COLO668 (cell line): Measurements from ENCODE around the gene SOX13.
A peak's percentile ranks its signal among the peaks of the same experiment; 100 is the strongest.

Source experiments
- DNase-seq: peaks from one replicate; lab custom pipeline; 2025; ENCODE audit not compliant: unreplicated experiment; lab: John Stamatoyannopoulos, UW

SOX13 gene

DNA sequence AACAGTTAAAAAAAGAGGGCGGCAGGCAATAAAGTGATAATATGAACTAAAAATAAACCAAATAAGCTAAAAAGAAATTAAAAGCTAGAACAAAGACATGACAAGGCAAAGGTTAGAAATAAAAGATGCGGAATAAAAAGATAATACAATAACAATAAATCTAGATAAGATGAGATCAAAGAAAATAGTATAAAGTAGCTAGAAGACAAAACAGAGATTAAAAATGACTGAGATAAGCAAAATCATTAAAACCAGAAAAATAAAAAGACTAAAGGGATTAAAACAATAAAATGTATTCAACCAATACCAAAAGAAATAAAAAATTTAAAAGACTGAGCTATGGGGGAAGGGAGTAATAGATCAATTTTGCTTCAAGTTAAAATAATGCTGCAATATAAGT lies 10.8 kb upstream of the SOX13 start:
- DNase-seq: no peak

DNA sequence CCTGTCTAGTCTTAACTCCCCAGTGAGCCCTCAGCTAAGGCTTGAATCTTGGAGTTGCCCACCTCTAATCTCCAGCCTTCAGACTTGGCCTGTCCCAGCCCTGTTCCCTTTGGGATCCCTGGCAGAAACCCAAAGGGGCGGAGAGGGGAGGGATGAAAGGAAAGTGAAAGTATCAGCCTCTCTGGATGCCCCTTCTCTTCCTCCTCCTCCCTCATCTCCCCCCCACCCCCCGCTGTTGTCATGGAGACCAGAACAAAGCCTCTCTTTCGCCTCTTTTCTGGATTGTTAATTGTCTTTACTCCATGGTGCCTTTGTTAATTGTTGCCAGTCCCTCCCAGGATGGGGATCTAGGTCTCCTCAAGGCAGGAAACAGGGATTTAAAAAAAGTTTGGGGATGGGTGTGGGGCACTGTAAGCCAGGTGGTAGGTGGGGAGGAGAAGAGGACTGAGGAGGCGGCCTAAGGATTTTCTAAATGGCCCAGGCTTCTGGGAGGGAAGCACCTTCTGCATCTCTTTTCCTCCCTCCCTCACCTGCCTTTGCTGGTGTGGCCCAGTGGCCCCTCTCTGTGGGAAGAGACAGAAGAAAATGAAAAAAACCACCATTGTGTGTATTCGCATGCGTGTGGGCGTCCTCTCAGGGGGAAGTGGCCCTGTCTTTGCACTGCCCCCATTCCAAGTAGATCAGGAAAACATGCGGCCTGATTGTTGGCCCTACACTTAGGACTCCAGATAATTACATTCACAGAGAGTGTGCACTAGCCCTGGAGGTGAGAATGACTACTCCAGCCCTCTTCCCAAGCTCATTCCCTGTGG lies 7.5 kb upstream of the SOX13 start:
- DNase-seq: no peak

DNA sequence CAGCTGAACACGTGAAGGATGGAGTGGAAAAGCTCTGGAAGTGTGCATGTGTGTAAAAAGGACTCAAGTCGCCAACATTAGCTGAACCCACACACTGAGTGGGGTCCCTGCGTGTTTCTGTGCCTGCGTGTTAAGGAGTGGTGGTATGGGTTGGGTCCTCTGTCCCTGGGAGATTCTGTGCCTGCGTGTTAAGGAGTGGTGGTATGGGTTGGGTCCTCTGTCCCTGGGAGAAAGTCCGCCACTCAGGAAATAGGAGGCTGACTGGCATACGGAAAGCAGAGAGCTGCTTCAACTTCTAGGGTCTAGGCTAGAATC lies 7.0 kb upstream of the SOX13 start:
- no peak for DNase-seq

DNA sequence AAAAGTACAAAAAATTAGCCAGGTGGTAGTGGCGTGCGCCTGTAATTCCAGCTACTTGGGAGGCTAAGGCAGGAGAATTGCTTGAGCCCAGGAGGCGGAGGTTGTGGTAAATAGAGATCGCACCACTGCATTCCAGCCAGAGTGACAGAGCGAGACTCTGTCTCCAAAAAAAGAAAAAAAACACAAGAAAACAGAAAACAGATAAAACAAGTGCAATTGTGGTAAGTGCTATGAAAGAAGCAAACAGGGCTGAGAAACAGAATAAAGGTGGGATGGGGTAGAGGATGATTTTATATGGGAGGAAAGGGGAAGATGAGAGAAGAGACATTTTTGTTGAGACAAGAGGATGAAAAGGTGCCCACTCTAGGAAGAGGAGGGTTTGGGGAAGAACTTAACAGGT lies 5.0 kb upstream of the SOX13 start:
- no peak for DNase-seq

DNA sequence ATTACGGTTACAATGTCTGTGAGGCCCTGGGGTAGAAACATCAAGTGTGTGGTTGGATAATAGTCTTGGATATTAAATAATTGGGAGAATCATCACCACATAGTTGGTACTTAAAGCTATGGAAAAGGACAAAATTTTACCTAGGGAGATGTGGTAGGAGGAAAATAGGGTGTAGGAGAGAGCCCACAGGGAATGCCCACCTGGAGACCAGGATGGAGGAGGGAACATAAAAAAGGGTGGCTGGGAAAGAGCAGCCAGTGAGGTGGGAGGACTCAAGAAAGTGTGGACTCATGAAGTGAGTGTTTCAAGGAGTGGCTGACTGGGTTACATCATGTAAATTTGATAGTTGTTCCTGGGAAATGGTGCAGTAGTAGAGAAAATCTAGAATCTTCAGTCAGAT lies 3.0 kb upstream of the SOX13 start:
- no peak for DNase-seq

DNA sequence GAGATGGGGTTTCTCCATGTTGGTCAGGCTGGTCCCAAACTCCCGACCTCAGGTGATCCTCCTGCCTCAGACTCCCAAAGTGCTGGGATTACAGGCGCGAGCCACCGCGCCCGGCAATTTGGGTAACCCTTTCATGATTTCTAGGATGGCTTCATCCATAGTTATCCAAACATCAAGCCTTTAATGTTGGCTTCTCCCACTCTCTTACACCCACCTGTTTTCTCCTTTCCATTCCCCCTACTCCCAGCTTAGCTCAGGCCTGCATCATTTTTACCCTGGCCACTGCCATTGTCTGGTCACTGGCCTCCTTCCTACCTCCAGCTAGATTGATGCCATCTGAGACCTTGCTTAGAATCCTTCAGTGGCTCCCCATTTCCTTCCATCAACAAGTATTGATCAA lies 2.0 kb upstream of the SOX13 start:
- no peak for DNase-seq

DNA sequence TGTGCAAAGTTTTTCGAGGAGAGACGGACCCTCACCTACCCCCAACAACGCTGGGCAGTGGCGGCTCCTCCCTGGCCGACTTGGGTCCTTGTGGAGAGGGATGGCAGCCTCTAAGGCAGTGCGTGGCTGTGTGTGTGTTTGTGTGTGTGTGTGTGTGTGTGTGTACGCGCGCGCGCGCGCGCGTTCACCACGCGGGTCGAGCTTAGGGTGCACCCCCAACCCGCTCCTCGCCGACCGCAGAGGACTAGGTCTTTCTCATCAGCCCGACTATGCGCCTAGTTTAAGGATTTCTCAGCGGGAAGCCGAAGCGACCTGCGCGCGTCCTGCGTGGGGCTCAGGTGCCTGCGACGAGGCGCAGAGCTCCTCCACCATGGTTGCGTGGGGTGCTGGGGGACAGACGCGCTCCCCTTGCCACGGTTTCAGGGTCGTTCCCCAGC lies 940 bp downstream of the SOX13 start:
- DNase-seq: peak; percentile 66

DNA sequence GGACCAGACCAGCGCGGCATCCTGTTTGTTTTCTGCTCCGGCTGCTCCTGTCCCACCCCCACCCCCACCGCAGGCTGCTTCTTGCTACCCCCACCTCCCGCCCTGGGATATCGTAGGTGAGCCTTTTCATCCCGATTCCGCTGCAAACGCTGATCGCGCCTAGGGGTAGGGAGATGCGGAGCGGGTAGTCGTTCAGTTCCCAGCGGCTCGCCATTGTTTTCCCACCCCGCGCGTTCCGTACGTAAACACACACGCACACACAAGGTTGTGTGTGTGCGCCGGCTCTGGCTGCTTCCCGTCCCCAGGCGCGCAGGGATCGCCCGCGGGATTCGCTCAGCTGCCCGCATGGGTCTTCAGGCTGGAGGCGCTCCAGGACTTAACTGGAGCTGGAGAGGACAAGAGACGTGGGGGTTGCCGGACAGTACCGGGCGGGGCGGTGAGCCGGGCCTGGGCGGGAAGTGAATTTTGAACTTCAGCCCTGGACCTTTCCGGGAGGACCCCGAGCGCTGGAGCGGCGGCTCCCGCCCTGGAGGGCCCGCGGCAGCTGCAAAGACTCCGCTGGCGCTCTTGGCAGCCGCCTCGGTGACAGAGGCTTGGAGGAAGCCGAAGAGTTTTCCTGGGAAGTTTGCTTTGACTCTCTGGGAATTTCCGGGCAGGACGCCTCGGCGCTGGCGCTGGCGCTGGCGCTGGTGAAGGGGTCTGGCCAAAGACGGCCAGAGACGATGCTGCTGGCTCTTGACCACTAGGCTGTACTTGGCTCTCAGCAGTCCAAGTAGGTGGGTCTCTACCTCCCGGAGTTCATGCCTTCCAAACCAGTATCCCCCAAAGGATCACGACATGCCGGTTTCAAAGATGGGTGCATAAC lies 1.6 kb downstream of the SOX13 start:
- peak; percentile 87 for DNase-seq

DNA sequence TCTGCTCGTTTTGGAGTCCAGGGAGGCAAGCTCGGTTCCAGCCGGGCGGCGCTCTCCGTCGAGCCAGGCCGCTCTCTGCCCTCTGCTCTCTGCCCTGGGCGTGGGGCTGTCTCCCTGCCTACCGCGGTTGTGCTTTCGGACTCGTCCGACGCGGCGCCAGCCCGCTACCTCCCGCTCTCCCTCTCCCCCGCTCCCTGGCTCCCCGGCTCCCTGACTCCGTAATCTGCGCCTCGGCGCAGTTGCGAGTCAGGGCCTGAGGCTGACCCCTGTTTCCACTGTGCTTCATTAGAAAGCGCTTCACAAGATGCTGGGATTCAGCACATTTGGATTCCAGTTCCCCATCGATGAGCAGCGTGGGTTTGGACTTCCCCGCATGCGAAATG lies 2.2 kb downstream of the SOX13 start:
- DNase-seq: peak; percentile 71

DNA sequence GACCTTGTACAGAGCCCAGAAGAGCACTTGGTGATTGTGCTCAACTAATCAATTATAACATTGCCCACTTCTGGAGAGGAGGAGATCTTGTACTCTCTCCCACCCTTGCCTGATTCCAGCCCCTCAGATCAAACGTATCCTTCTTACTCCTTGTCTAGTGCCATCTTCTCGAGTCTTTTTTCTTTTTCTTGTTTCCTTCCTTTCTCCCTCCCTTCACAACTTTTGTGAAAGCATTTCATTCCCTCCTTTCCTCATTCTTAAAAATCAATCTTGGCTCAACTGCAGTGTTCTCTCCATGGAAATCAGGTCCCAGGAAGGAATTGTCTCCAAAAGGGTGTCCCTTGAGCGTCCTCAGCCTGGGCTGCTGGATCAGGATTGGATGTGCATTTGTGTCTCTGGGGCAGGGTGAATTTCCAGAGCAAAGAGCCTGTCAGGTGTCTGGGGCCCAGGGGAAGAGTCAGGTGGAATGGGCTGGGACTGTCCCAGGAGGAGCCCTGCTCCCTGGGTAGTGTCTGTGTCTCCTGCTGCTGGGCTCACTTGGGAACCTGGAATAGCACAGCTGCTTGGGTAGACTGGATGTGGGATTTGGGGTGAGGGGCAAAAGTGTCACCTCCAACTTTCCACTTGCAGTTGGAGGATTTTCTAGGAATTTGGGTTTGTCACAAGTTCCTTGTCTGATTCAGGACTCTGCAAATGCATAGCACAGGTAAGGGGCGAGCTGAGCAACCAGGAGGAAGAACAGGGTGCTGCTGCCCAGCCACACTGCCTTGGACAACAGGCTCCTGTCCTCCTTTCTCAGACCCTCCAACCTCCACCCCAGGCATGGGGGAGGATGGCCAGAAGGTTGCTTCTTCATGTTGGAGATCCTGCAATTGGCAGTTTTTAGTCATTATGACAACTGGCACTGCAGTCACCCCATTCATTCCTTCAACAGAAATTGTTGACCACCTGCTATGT lies 3.3 kb downstream of the SOX13 start:
- no peak for DNase-seq

DNA sequence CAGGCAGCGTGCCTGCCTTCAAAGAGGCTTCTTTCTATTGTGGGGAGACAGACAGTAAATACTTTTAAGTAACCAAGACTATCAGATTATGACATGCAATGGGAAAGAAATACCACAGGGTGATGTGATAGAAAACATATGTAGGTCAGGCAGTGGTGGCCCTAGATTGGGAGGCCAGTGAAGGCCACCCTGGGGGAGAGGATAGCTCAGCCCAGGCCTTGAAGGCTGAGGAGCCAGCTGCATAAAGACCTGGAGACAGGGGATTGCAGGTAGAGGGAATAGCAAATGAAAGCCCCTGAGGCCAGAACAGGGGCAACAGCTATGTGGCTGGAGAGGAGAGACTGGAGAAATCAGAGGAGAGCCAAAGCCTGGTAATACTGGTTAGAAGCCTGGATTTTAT lies 4.0 kb downstream of the SOX13 start:
- no peak for DNase-seq

DNA sequence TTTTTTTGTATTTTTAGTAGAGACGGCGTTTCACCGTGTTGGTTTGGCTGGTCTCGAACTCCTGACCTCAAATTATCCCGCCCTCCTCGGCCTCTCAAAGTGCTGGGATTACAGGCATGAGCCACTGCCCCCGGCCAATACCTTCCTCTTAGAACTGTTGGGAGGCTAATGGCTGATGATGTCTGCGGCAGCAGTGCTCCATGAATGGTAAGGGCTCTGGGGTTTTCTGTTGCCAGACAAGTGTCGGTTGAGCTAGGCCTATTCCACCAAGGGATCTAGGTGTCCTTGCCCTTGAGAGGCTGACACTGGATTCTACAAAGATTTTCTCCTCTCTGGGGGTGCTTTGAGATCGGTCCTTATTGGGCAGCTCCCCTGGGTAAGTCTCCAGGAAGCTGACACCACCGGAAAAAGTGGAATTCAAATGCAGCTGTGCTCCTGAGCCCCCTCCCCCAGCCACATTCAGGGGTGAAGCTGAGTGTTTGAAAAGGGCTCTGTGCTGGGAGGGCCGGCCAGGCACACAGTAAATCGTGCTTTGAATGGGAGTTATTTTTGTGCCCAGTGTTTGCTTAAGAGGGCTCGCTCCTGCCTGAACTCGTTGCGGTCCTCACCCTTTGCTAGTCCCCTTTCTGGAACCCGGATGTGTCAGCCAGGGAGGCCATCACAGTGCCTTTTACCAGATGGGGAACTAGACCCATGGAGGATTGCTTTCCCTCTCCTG lies 5.2 kb downstream of the SOX13 start:
- peak; percentile 93 for DNase-seq

DNA sequence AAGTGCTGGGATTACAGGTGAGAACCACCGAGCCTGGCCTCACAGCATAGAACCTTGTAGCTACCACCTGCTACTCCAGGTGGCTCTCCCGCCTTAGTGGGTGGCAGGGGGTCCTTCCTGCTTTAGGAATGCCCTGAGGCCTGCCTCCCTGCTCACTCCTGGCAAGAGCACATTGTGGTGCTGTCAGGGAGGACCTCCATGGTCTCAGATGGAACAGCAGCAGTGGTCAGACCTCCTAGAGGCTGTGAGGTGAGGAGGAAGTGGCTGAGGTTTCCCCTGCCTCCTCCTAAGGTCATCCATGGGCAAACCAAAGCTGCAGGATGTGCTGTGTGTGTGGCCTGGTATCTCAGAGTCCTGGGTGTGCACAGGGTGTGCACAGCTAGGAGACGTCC lies 6.7 kb downstream of the SOX13 start:
- no peak for DNase-seq

DNA sequence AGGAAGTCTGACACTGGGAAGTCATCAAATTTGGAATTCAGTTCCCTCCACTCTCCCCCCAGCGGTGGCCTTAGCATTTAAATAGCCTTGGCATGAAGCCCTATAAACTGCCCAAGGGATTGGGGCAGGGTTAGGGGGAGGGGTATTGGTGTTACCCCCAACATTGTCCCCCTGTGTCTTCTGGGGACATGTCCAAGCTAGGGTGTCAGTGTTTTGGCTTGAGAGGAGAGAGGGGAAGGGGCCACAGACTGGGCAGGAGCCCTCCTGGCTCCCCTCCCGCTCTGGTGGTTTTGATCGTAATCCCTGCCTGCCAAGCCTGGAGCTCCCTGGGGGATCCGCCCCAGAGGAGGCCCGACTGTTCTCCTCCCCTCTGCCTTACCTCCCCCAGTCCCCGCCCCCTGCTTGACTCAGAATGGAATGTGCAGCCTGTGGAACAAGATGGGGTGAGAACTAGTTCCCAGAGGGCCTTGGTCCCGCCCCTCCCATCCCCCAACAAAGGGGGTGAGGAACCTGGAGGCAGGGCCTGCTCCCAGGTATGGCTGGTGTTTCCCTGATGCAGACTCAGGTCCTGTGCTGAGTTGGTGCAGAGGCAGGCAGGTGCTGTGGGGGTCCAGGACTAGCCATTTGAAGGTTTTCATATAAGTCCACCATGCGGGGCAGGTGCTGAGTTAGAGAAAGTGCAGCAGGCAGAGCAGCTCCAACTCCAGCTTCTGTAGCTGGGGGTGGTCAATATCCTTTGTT lies 7.4 kb downstream of the SOX13 start:
- peak; percentile 95 for DNase-seq

DNA sequence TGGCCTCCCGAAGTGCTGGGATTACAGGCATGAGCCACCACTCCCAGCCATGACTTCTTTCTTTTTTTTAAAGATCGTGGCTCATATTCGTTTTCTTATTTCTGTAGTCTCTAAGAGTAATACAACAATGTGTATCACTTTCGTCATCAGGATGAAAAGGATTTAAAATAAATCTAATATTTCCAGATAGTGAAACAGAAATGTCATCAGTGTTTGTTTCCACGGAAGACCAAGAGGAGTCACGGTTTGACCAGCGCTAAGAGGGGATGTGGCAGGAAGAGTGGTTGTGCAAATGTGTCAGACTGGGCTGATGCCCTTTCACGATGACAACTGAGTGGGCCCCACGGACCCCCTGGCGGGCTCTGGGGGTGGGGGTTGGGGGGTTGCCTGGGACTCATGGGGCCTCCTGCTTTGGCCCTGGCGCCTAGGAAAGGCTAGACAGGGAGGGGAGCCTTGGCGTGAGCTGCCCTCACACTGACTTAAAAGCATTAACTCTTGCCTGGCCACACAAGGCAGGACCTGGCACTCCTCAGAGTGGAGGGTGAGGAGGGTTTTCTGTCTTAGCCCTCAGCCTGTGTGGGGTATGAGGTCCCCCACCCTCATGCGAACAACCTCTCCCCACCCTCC lies 8.4 kb downstream of the SOX13 start:
- no peak for DNase-seq

DNA sequence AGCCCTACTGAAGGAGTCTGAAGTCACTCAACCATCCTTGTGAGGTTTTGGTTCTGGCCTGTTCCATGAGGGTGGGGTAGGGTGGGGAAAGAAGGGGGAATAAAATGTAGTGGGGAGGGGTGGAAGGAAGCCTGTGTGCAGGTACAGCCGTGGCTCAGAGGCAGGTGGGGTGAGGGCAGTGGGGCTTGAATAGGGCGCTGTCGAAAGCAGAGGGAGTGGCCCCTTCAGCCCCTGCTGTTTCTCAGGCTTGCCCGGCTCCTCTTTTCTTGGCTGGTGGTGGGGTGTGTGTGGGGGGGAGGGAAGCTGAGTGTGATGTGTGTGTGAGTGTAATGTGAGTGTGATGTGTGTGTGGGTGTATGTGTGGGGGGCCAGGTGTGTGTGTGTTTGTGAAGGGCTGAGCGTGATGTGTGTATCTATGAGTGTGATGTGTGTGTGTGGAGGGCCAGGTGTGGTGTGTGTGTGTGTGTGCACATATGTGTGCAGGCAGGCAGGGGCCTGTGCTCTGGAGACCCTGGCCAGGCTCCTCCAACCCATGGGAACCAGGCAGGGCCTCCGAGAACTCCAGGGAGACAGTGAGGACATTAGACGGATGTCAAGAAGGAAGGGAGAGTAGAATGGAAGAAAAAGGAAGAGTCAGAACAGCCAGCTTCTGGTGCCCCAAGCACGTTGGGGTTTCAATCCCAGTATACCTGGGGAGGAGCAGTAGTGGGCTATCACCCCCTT lies 9.0 kb downstream of the SOX13 start:
- DNase-seq: no peak

DNA sequence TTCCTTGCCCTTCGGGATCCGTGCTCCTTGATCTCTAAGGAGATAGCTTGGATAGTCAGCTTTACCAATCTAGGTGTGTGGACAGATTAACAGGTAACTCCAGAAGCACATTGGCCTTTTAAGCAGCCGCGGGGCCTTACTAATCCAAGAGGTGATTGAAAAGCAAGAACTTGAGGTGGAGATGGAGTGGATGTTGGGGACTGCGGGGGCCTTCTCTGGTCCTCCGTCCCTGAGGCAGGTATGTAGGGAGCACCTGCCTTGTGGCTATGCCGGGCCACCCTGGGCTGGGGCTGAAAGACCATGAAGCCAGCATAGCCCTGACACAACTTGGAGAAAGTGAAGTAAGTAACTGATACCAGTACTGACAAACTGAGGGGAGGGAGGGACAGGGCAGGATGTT lies 10.6 kb downstream of the SOX13 start:
- DNase-seq: no peak

DNA sequence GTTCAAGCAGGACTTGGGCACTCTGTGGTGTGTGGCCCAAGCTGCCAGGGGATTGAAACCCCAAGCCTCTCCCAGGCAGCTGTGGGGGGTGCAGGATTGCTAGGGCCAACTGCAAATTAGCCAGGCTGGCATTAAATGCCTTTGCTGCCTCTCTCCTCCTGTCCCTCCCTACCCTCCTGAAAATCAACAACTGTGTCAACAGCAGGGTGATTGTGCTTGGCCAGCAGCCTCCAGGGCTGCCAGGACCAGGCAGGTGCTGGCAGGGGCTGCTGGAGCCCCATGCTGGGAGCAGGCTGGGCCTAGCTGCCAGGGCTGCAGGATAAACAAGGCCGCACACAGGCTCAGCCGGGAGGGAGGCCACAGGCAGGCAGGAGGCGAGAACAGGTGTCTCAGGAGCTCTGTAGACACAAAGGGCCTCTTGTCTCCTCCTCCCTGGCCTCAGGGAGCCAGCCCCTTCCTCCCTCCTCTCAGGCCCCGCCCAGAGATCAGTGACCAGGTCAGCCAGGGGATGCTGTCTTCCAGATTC lies 11.4 kb downstream of the SOX13 start:
- DNase-seq: peak; percentile 99

DNA sequence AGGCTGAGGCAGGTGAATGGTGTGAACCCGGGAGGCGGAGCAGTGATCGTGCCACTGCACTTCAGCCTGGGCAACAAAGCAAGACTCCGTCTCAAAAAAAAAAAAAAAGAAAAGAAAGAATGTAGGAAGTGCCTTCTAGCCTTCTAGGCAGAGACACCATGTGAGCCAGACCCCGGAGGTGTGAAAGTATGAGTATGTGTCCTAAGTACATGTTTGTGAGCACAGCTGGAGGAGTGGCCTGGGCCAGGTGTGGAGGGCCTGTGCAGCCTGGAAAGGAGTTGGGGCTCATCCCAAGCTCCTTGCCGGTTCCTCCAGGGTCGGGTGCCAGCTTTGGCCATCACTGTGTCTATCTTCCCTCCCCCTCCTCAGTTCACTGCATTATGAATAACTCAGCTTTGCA lies 13.0 kb downstream of the SOX13 start:
- no peak for DNase-seq
